A673 (cell line): ENCODE measurements around the gene SGK1. TPM values are rescaled to one million over a fixed set of nuclear protein-coding genes. Genes with fewer than 3 reads are reported as not detected.

Experiments used
- BruUV-seq: library from RNA; stranded (reverse); fragments of 400-500 nt; replicated peaks from 2 replicates; lab custom pipeline; 2021; lab: Mats Ljungman, UMichigan
- CTCF ChIA-PET: fragments of 300-600 bp; sonication (Branson Sonifier 250); formaldehyde crosslinking; loops from one replicate; lab custom pipeline; 2022; ENCODE audit warnings: antibody characterized with exemption; lab: Charles Lee
- POLR2A ChIA-PET: fragments of 300-600 bp; sonication (Branson Sonifier 250); formaldehyde crosslinking; loops from one replicate; lab custom pipeline; 2022; ENCODE audit warnings: antibody characterized with exemption; ENCODE audit not compliant: low non-redundant PET; lab: Charles Lee
- DNase-seq: peaks from one replicate; pipeline ENCODE4 v3.0.0-alpha.2; 2015; ENCODE audit warnings: low spot score
- H3K27ac ChIP-seq: fragments of 200-600 bp; sonication (generic); 2 replicates; pipeline ENCODE4 v1.5.1; 2016; ENCODE audit warnings: mixed run types, low read depth, mild to moderate bottlenecking, mixed read lengths, antibody characterized with exemption, low read length; ENCODE audit not compliant: poor library complexity, severe bottlenecking
- H3K27me3 ChIP-seq: fragments of 200-600 bp; sonication (generic); replicated peaks from 2 replicates; pipeline ENCODE4 v1.6.1; 2017; ENCODE audit warnings: mixed run types, low read depth, mild to moderate bottlenecking, mixed read lengths, antibody characterized with exemption, low read length; ENCODE audit not compliant: insufficient read depth, poor library complexity
- H3K36me3 ChIP-seq: fragments of 200-600 bp; sonication (generic); 2 replicates; pipeline ENCODE4 v1.6.1; 2016; ENCODE audit warnings: mixed run types, mild to moderate bottlenecking, mixed read lengths, antibody characterized with exemption, low read length; ENCODE audit not compliant: insufficient read depth, poor library complexity, severe bottlenecking
- H3K4me1 ChIP-seq: fragments of 200-600 bp; sonication (generic); 2 replicates; pipeline ENCODE4 v1.6.1; 2017; ENCODE audit warnings: mixed run types, mild to moderate bottlenecking, mixed read lengths, antibody characterized with exemption, low read length; ENCODE audit not compliant: insufficient read depth, poor library complexity, severe bottlenecking
- H3K4me3 ChIP-seq: fragments of 200-600 bp; sonication (generic); 2 replicates; pipeline ENCODE4 v1.5.1; 2016; ENCODE audit warnings: low read depth, mixed run types, mild to moderate bottlenecking, mixed read lengths, low read length; ENCODE audit not compliant: poor library complexity, severe bottlenecking
- H3K9me3 ChIP-seq: fragments of 200-600 bp; sonication (generic); 2 replicates; pipeline ENCODE4 v1.6.1; 2016; ENCODE audit warnings: mixed run types, low read depth, mild to moderate bottlenecking, mixed read lengths, antibody characterized with exemption, low read length; ENCODE audit not compliant: poor library complexity, severe bottlenecking
- EZH2 ChIP-seq: fragments of 200-600 bp; sonication (generic); IDR thresholded peaks from 2 replicates; pipeline ENCODE4 v1.6.1; 2017; ENCODE audit warnings: borderline replicate concordance, low read depth, mild to moderate bottlenecking, mixed read lengths, antibody characterized with exemption, low read length; ENCODE audit not compliant: poor library complexity, severe bottlenecking
- intact Hi-C: fragments of 100-400 bp; cut with micrococcal nuclease; formaldehyde crosslinking; loops from one replicate; pipeline ENCODE4 v1.10.0; 2022; ENCODE audit not compliant: unreplicated experiment
- total RNA-seq: library from RNA; stranded (reverse); gene quantifications from 2 replicates; pipeline ENCODE4 v1.2.3, GENCODE V29; 2021
- TF ChIP-seq, protein P1 (sequence below): fragments of 300-800, 200-600 bp; sonication (generic); conservative IDR thresholded peaks from 2 replicates; pipeline ENCODE4 v1.5.1; 2017; ENCODE audit warnings: low read depth, mild to moderate bottlenecking, antibody characterized with exemption, low read length, moderate library complexity, mixed read lengths

SGK1 gene
- total RNA-seq, 1 experiment from 2014 or later: 73.3 TPM

- H3K36me3 ChIP-seq: no peaks in the 10 kb centered on the region
- no TSS peak for BruUV-seq
These were observed 30.2 kb upstream of the SGK1 start for GRCh38 chr6:134347885-134348805.

GRCh38 chr6:134346932-134347545 lies 29.1 kb upstream of the SGK1 start:
- no peaks in the 10 kb centered on the region for H3K27me3 ChIP-seq
- no peak overlapping the region for H3K27ac ChIP-seq
- ChIA-PET POLR2A (no interaction called here), CTCF (no interaction called here)
- H3K36me3 ChIP-seq: no peaks in the 10 kb centered on the region
- TF ChIP-seq EZH2: no peak
- TF ChIP-seq, protein P1, sequence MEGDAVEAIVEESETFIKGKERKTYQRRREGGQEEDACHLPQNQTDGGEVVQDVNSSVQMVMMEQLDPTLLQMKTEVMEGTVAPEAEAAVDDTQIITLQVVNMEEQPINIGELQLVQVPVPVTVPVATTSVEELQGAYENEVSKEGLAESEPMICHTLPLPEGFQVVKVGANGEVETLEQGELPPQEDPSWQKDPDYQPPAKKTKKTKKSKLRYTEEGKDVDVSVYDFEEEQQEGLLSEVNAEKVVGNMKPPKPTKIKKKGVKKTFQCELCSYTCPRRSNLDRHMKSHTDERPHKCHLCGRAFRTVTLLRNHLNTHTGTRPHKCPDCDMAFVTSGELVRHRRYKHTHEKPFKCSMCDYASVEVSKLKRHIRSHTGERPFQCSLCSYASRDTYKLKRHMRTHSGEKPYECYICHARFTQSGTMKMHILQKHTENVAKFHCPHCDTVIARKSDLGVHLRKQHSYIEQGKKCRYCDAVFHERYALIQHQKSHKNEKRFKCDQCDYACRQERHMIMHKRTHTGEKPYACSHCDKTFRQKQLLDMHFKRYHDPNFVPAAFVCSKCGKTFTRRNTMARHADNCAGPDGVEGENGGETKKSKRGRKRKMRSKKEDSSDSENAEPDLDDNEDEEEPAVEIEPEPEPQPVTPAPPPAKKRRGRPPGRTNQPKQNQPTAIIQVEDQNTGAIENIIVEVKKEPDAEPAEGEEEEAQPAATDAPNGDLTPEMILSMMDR: no peak
- H3K4me1 ChIP-seq: no peaks in the 10 kb centered on the region
- no TSS peak for BruUV-seq
- DNase-seq: no peak
- intact Hi-C loops: no loop called here
- no peak overlapping the region for H3K4me3 ChIP-seq
- no peaks in the 10 kb centered on the region for H3K9me3 ChIP-seq

More at GRCh38 chr6:134347885-134348805, 30.2 kb upstream of the SGK1 start:
- CTCF ChIA-PET: no interaction called here
- no peak for DNase-seq
- POLR2A ChIA-PET: no interaction called here
- Histone ChIP-seq H3K4me3 (no peak overlapping the region), H3K4me1 (no peaks in the 10 kb centered on the region), H3K9me3 (no peaks in the 10 kb centered on the region), H3K27ac (no peak overlapping the region), H3K27me3 (no peaks in the 10 kb centered on the region)
- intact Hi-C loops: no loop called here
- TF ChIP-seq, protein P1: no peak
- no peak for TF ChIP-seq EZH2

GRCh38 chr6:134345789-134346188 lies 27.9 kb upstream of the SGK1 start:
- no peak overlapping the region for H3K4me3 ChIP-seq
- H3K27me3 ChIP-seq: no peaks in the 10 kb centered on the region
- intact Hi-C loops: no loop called here
- no peaks in the 10 kb centered on the region for H3K9me3 ChIP-seq
- H3K27ac ChIP-seq: no peak overlapping the region
- BruUV-seq: no TSS peak
- H3K36me3 ChIP-seq: no peaks in the 10 kb centered on the region
- H3K4me1 ChIP-seq: no peaks in the 10 kb centered on the region
- no peak for DNase-seq
- TF ChIP-seq, protein P1: no peak
- no peak for TF ChIP-seq EZH2
- POLR2A ChIA-PET: no interaction called here
- CTCF ChIA-PET: no interaction called here
